ENCODE measurements around the gene TPCN1.

TPCN1 gene

GRCh38 chr12:113233967-113234366, 12.7 kb downstream of the TPCN1 start:
- POLR2A ChIA-PET, result interaction anchor here (1.2 kb wide), 1 partner anchor 12 kb away, joined by 3 read pairs; no protein-coding TSS in a partner anchor
- CTCF ChIA-PET, result no interaction called here
- Histone ChIP-seq H3K27ac (ENCODE audit: extremely low read depth, low read depth, low read length) (no peak overlapping the region), H3K4me3 (ENCODE audit: low read depth, low read length) (no peak overlapping the region), H3K4me1 (ENCODE audit: control insufficient read depth, insufficient read depth, low read length) (no peaks in the 10 kb centered on the region), H3K9me3 (ENCODE audit: control insufficient read depth, insufficient read depth, low read depth, low read length) (no peaks in the 10 kb centered on the region), H3K36me3 (ENCODE audit: control insufficient read depth in 2 of 2, insufficient read depth in 1 of 2, low read length in 2 of 2) (peaks cover 0 to 34% of the 10 kb centered on the region in 2 experiments; a peak in 1 of 3 replicates)
- TF ChIP-seq ZNF184 (tag by site-specific recombination; IDR thresholded peaks at IDR 0.05) (no peak), ZNF221 (tag by site-specific recombination; IDR thresholded peaks at IDR 0.05; ENCODE audit: borderline replicate concordance) (no peak), ZNF398 (tag by site-specific recombination; IDR thresholded peaks at IDR 0.05) (no peak), ELK4 (IDR thresholded peaks at IDR 0.05; ENCODE audit: borderline replicate concordance, low read depth, low read length) (no peak), ZNF670 (tag by site-specific recombination; IDR thresholded peaks at IDR 0.05; ENCODE audit: low read depth) (no peak), ZNF449 (tag by site-specific recombination; IDR thresholded peaks at IDR 0.05) (no peak), ZNF792 (tag by site-specific recombination; IDR thresholded peaks at IDR 0.05) (no peak), ZNF704 (tag by site-specific recombination; IDR thresholded peaks at IDR 0.05) (no peak), ZSCAN16 (tag by site-specific recombination; IDR thresholded peaks at IDR 0.05) (no peak), ZNF211 (tag by site-specific recombination; IDR thresholded peaks at IDR 0.05; ENCODE audit: low read depth) (no peak), MYNN (tag by site-specific recombination; IDR thresholded peaks at IDR 0.05; ENCODE audit: borderline replicate concordance) (no peak), ZNF658 (tag by site-specific recombination; IDR thresholded peaks at IDR 0.05) (no peak), ZNF335 (tag by site-specific recombination; conservative IDR thresholded peaks at IDR 0.05) (no peak), ZNF501 (tag by site-specific recombination; IDR thresholded peaks at IDR 0.05) (no peak), ZNF274 (IDR thresholded peaks at IDR 0.05; ENCODE audit: low read length) (no peak), ZNF274 (tag by site-specific recombination; IDR thresholded peaks at IDR 0.05; ENCODE audit: borderline replicate concordance) (no peak), ZNF140 (tag by site-specific recombination; IDR thresholded peaks at IDR 0.05) (no peak), ZNF555 (tag by site-specific recombination; conservative IDR thresholded peaks at IDR 0.05) (no peak), ZNF488 (tag by site-specific recombination; IDR thresholded peaks at IDR 0.05) (no peak)

- Histone ChIP-seq H3K4me1 (ENCODE audit: control insufficient read depth, insufficient read depth, low read length) (no peaks in the 10 kb centered on the region), H3K4me3 (ENCODE audit: low read depth, low read length) (no peak overlapping the region), H3K27ac (ENCODE audit: extremely low read depth, low read depth, low read length) (no peak overlapping the region), H3K9me3 (ENCODE audit: control insufficient read depth, insufficient read depth, low read depth, low read length) (no peaks in the 10 kb centered on the region), H3K36me3 (ENCODE audit: control insufficient read depth in 2 of 2, insufficient read depth in 1 of 2, low read length in 2 of 2) (peaks cover 0 to 34% of the 10 kb centered on the region in 2 experiments; a peak in 1 of 3 replicates)
- ChIA-PET POLR2A (interaction anchor here (1.4 kb wide), 1 partner anchor 11 kb away, joined by 5 read pairs; no protein-coding TSS in a partner anchor), CTCF (no interaction called here)
- TF ChIP-seq ZNF174 (tag by site-specific recombination; IDR thresholded peaks at IDR 0.05), result no peak
- no peak for TF ChIP-seq ZNF521 (tag by site-specific recombination; IDR thresholded peaks at IDR 0.05)
- no peak for TF ChIP-seq ZNF518A (tag by site-specific recombination; conservative IDR thresholded peaks at IDR 0.05; ENCODE audit: low read depth)
- TF ChIP-seq ZNF548 (tag by site-specific recombination; IDR thresholded peaks at IDR 0.05), result no peak
- peak; percentile 84 for TF ChIP-seq GLIS1 (tag by site-specific recombination; IDR thresholded peaks at IDR 0.05)
- TF ChIP-seq ZNF16 (tag by site-specific recombination; IDR thresholded peaks at IDR 0.05; ENCODE audit: low read depth), result no peak
These were observed 13.2 kb downstream of the TPCN1 start for GRCh38 chr12:113234483-113234882.

All from HEK293 (cell line).